HEK293 (cell line): ENCODE results near the gene RRAS.

Experiments used
- BCL11B ChIP-seq: fragments of 450-650 bp; formaldehyde crosslinking; IDR thresholded peaks from 2 replicates; pipeline ENCODE4 v1.5.1; 2016; ENCODE audit warnings: low read depth, missing biosample characterization, missing genetic modification characterization
- GLIS1 ChIP-seq: fragments of 450-650 bp; formaldehyde crosslinking; IDR thresholded peaks from 2 replicates; pipeline ENCODE4 v1.5.1; 2016; ENCODE audit warnings: missing biosample characterization, missing genetic modification characterization
- PRDM2 ChIP-seq: fragments of 450-650 bp; formaldehyde crosslinking; IDR thresholded peaks from 2 replicates; pipeline ENCODE4 v1.5.1; 2016; ENCODE audit warnings: missing biosample characterization, missing genetic modification characterization, borderline replicate concordance
- SP2 ChIP-seq: fragments of 450-650 bp; formaldehyde crosslinking; IDR thresholded peaks from 2 replicates; pipeline ENCODE4 v1.5.1; 2016; ENCODE audit warnings: missing biosample characterization, missing genetic modification characterization
- ZIC2 ChIP-seq: fragments of 450-650 bp; formaldehyde crosslinking; IDR thresholded peaks from 2 replicates; pipeline ENCODE4 v1.5.1; 2016; ENCODE audit warnings: missing biosample characterization, missing genetic modification characterization
- ZNF133 ChIP-seq: fragments of 450-650 bp; formaldehyde crosslinking; IDR thresholded peaks from 2 replicates; pipeline ENCODE4 v1.5.1; 2016; ENCODE audit warnings: missing biosample characterization, missing genetic modification characterization
- ZNF157 ChIP-seq: fragments of 450-650 bp; formaldehyde crosslinking; IDR thresholded peaks from 2 replicates; pipeline ENCODE4 v1.5.1; 2016; ENCODE audit warnings: missing biosample characterization, missing genetic modification characterization
- ZNF18 ChIP-seq: fragments of 450-650 bp; formaldehyde crosslinking; IDR thresholded peaks from 2 replicates; pipeline ENCODE4 v1.5.1; 2016; ENCODE audit warnings: missing biosample characterization, missing genetic modification characterization
- ZNF184 ChIP-seq: fragments of 450-650 bp; IDR thresholded peaks from 2 replicates; pipeline ENCODE4 v1.5.1; 2018; ENCODE audit warnings: missing biosample characterization, mild to moderate bottlenecking, missing genetic modification characterization
- ZNF266 ChIP-seq: fragments of 450-650 bp; formaldehyde crosslinking; IDR thresholded peaks from 2 replicates; pipeline ENCODE4 v1.5.1; 2016; ENCODE audit warnings: missing biosample characterization, missing genetic modification characterization, low read depth
- ZNF274 ChIP-seq, 2 experiments: fragments of 200-500 bp in 1 of 2; fragments of 450-650 bp in 1 of 2; sonication (Bioruptor generic) in 1 of 2; formaldehyde crosslinking in 1 of 2; IDR thresholded peaks; 2 replicates each; pipeline versions ENCODE4 v1.5.1 to v1.6.1; 2014 to 2016; ENCODE audit warnings: borderline replicate concordance in 1 of 2, inconsistent platforms in 1 of 2, low read length in 1 of 2, missing biosample characterization in 1 of 2, missing genetic modification characterization in 1 of 2
- ZNF280D ChIP-seq: fragments of 450-650 bp; formaldehyde crosslinking; IDR thresholded peaks from 2 replicates; pipeline ENCODE4 v1.5.1; 2016; ENCODE audit warnings: missing biosample characterization, missing genetic modification characterization
- ZNF391 ChIP-seq: fragments of 450-650 bp; formaldehyde crosslinking; IDR thresholded peaks from 2 replicates; pipeline ENCODE4 v1.5.1; 2016; ENCODE audit warnings: low read depth, missing biosample characterization, missing genetic modification characterization, borderline replicate concordance
- ZNF529 ChIP-seq: fragments of 450-650 bp; formaldehyde crosslinking; IDR thresholded peaks from 2 replicates; pipeline ENCODE4 v1.5.1; 2017; ENCODE audit warnings: missing genetic modification characterization, missing biosample characterization; ENCODE audit not compliant: insufficient replicate concordance
- ZNF548 ChIP-seq: fragments of 450-650 bp; formaldehyde crosslinking; IDR thresholded peaks from 2 replicates; pipeline ENCODE4 v1.5.1; 2016; ENCODE audit warnings: missing biosample characterization, missing genetic modification characterization
- ZNF555 ChIP-seq: fragments of 450-650 bp; formaldehyde crosslinking; conservative IDR thresholded peaks from 2 replicates; pipeline ENCODE4 v1.5.1; 2017; ENCODE audit warnings: missing biosample characterization, mild to moderate bottlenecking, missing genetic modification characterization, inconsistent platforms
- ZNF580 ChIP-seq: fragments of 450-650 bp; formaldehyde crosslinking; IDR thresholded peaks from 2 replicates; pipeline ENCODE4 v1.5.1; 2016; ENCODE audit warnings: missing biosample characterization, missing genetic modification characterization
- ZNF585B ChIP-seq: fragments of 450-650 bp; formaldehyde crosslinking; IDR thresholded peaks from 2 replicates; pipeline ENCODE4 v1.5.1; 2016; ENCODE audit warnings: missing biosample characterization, missing genetic modification characterization
- ZNF596 ChIP-seq: fragments of 450-650 bp; IDR thresholded peaks from 2 replicates; pipeline ENCODE4 v1.5.0; 2018; ENCODE audit warnings: missing biosample characterization, mild to moderate bottlenecking, missing genetic modification characterization, moderate library complexity
- ZNF658 ChIP-seq: fragments of 450-650 bp; formaldehyde crosslinking; IDR thresholded peaks from 2 replicates; pipeline ENCODE4; 2016; ENCODE audit warnings: missing biosample characterization, missing genetic modification characterization
- ZNF664 ChIP-seq: fragments of 450-650 bp; formaldehyde crosslinking; IDR thresholded peaks from 2 replicates; pipeline ENCODE4 v1.5.1; 2016; ENCODE audit warnings: missing biosample characterization, missing genetic modification characterization
- ZNF677 ChIP-seq: fragments of 450-650 bp; IDR thresholded peaks from 2 replicates; pipeline ENCODE4 v1.5.0; 2018; ENCODE audit warnings: missing biosample characterization, mild to moderate bottlenecking, missing genetic modification characterization, moderate library complexity
- ZNF76 ChIP-seq: fragments of 450-650 bp; formaldehyde crosslinking; IDR thresholded peaks from 2 replicates; pipeline ENCODE4; 2016; ENCODE audit warnings: low read depth, missing biosample characterization, missing genetic modification characterization, borderline replicate concordance
- ZNF776 ChIP-seq: fragments of 450-650 bp; formaldehyde crosslinking; IDR thresholded peaks from 2 replicates; pipeline ENCODE4 v1.5.0; 2017; ENCODE audit warnings: missing biosample characterization, missing genetic modification characterization, borderline replicate concordance
- ZNF830 ChIP-seq: fragments of 450-650 bp; IDR thresholded peaks from 2 replicates; pipeline ENCODE4 v1.5.0; 2018; ENCODE audit warnings: missing biosample characterization, missing genetic modification characterization, low read depth, mild to moderate bottlenecking, moderate library complexity

Gene RRAS

GRCh38 chr19:49676136-49676783 lies 36.3 kb upstream of the RRAS start (continued):
- TF ChIP-seq PRDM2 (no peak), ZIC2 (tag by site-specific recombination) (no peak), ZNF548 (no peak), ZNF585B (tag by site-specific recombination) (no peak), ZNF274 (IDR thresholded peaks at IDR 0.05; ENCODE audit: low read length) (no peak), ZNF274 (tag by site-specific recombination; IDR thresholded peaks at IDR 0.05; ENCODE audit: borderline replicate concordance) (no peak), ZNF776 (tag by site-specific recombination) (no peak), ZNF580 (peak; percentile 86), ZNF529 (tag by site-specific recombination) (no peak), ZNF157 (tag by site-specific recombination) (no peak), GLIS1 (tag by site-specific recombination) (no peak), ZNF664 (tag by site-specific recombination) (peak; percentile 95), BCL11B (tag by site-specific recombination) (no peak), ZNF391 (tag by site-specific recombination) (0 out of 2 replicates have a peak, but pooled peaks have one; percentile 50), ZNF133 (no peak), ZNF18 (tag by site-specific recombination) (no peak), ZNF658 (no peak), ZNF830 (tag by site-specific recombination) (no peak), ZNF266 (no peak), ZNF280D (0 out of 2 replicates have a peak, but pooled peaks have one; percentile 53), ZNF555 (tag by site-specific recombination) (no peak), ZNF76 (no peak), SP2 (tag by site-specific recombination) (no peak), ZNF677 (tag by site-specific recombination) (no peak), ZNF184 (no peak), ZNF596 (tag by site-specific recombination) (no peak)
